GM23338 (cell line): ENCODE measurements around the gene S100A1. TPM values are rescaled to one million over a fixed set of nuclear protein-coding genes. Genes with fewer than 3 reads are reported as not detected.
"Not testable (repeated sequence)": the region's sequence is repeated elsewhere in the genome, so short reads cannot be mapped to it uniquely, and the experiment has no call there.

Experiments
- ATAC-seq: fragments of 200-7000 bp; cut with Tn5 transposase; 3 replicates; pipeline ENCODE4 v1.9.1; 2020
- DNase-seq: peaks from one replicate; pipeline ENCODE4 v3.0.0-alpha.2; 2015; ENCODE audit warnings: low spot score
- H2AFZ ChIP-seq: fragments of 200-600 bp; sonication (generic); 2 replicates; pipeline ENCODE4 v1.8.0; 2016; ENCODE audit warnings: antibody characterized with exemption, mild to moderate bottlenecking, moderate library complexity
- H3F3A ChIP-seq: fragments of 200-600 bp; sonication (generic); replicated peaks from 2 replicates; pipeline ENCODE4 v1.8.0; 2017; ENCODE audit warnings: antibody characterized with exemption, mixed run types, low read depth
- H3K27ac ChIP-seq: fragments of 200-600 bp; sonication (generic); 2 replicates; pipeline ENCODE4 v1.6.1; 2016; ENCODE audit warnings: low read depth
- H3K27me3 ChIP-seq: fragments of 200-600 bp; sonication (generic); 2 replicates; pipeline ENCODE4 v1.8.0; 2016; ENCODE audit warnings: mild to moderate bottlenecking, mixed run types, moderate library complexity; ENCODE audit not compliant: insufficient read depth
- H3K36me3 ChIP-seq: fragments of 200-600 bp; sonication (generic); 2 replicates; pipeline ENCODE4 v1.8.0; 2016; ENCODE audit warnings: mild to moderate bottlenecking; ENCODE audit not compliant: insufficient read depth
- H3K4me1 ChIP-seq: fragments of 200-600 bp; sonication (generic); 2 replicates; pipeline ENCODE4 v1.8.0; 2016; ENCODE audit warnings: mild to moderate bottlenecking, moderate library complexity; ENCODE audit not compliant: insufficient read depth
- H3K4me2 ChIP-seq: fragments of 200-600 bp; sonication (generic); 2 replicates; pipeline ENCODE4 v1.7.1; 2017; ENCODE audit warnings: mixed run types
- H3K4me3 ChIP-seq: fragments of 200-600 bp; sonication (generic); 2 replicates; pipeline ENCODE4 v1.6.1; 2016; ENCODE audit warnings: mixed run types
- H3K79me2 ChIP-seq: fragments of 200-600 bp; sonication (generic); replicated peaks from 2 replicates; pipeline ENCODE4 v1.8.0; 2017; ENCODE audit warnings: mild to moderate bottlenecking; ENCODE audit not compliant: insufficient read depth
- H3K9me2 ChIP-seq: fragments of 200-600 bp; sonication (generic); 2 replicates; pipeline ENCODE4 v1.8.0; 2017; ENCODE audit not compliant: insufficient read depth
- H4K20me1 ChIP-seq: fragments of 200-600 bp; sonication (generic); replicated peaks from 2 replicates; pipeline ENCODE4 v1.8.0; 2017; ENCODE audit warnings: mild to moderate bottlenecking; ENCODE audit not compliant: insufficient read depth
- H3K27ac Mint-ChIP-seq: 2 replicates; pipeline ENCODE4 v1.8.0; 2020; ENCODE audit warnings: inconsistent platforms, mild to moderate bottlenecking, moderate library complexity, mixed read lengths
- H3K27me3 Mint-ChIP-seq: 3 replicates; pipeline ENCODE4 v1.8.0; 2022; ENCODE audit warnings: low read depth, mild to moderate bottlenecking, moderate library complexity, mixed read lengths, inconsistent platforms; ENCODE audit not compliant: insufficient read depth, poor library complexity
- H3K36me3 Mint-ChIP-seq: 3 replicates; pipeline ENCODE4 v1.8.0; 2021; ENCODE audit warnings: low read depth, mild to moderate bottlenecking, inconsistent platforms, moderate library complexity, mixed read lengths
- H3K4me1 Mint-ChIP-seq: 3 replicates; pipeline ENCODE4 v1.8.0; 2020; ENCODE audit warnings: mild to moderate bottlenecking, inconsistent platforms, mixed read lengths
- H3K4me3 Mint-ChIP-seq: 3 replicates; pipeline ENCODE4 v1.8.0; 2021; ENCODE audit warnings: moderate library complexity, mild to moderate bottlenecking, inconsistent platforms, mixed read lengths
- H3K9me3 Mint-ChIP-seq: 3 replicates; pipeline ENCODE4 v1.8.0; 2020; ENCODE audit warnings: moderate library complexity, mild to moderate bottlenecking, inconsistent platforms, mixed read lengths
- CREB1 ChIP-seq: fragments of 250-450 bp; sonication (Bioruptor Pico); IDR thresholded peaks from 2 replicates; pipeline ENCODE4 v1.5.0; 2020; ENCODE audit warnings: low read depth, mild to moderate bottlenecking, moderate library complexity
- EZH2 ChIP-seq: fragments of 200-600 bp; sonication (generic); IDR thresholded peaks from one replicate; pipeline ENCODE4 v1.8.0; 2017; ENCODE audit warnings: antibody characterized with exemption, mild to moderate bottlenecking, low read depth; ENCODE audit not compliant: unreplicated experiment
- EZH2phosphoT487 ChIP-seq: fragments of 200-600 bp; sonication (generic); IDR thresholded peaks from one replicate; pipeline ENCODE4 v1.8.1; 2018; ENCODE audit warnings: antibody characterized with exemption; ENCODE audit not compliant: unreplicated experiment
- POLR2AphosphoS5 ChIP-seq: IDR thresholded peaks from 2 replicates; pipeline ENCODE4 v1.6.1; 2016; ENCODE audit warnings: antibody characterized with exemption, low read depth
- STAT1 ChIP-seq: IDR thresholded peaks from one replicate; pipeline ENCODE4 v1.6.1; 2016; ENCODE audit warnings: antibody characterized with exemption; ENCODE audit not compliant: unreplicated experiment
- ZNF331 ChIP-seq: fragments of 250-450 bp; sonication (Bioruptor Pico); IDR thresholded peaks from 2 replicates; pipeline ENCODE4 v1.5.0; 2020; ENCODE audit warnings: low read depth, mild to moderate bottlenecking, moderate library complexity
- polyA plus RNA-seq: library from polyadenylated mRNA; unstranded; fragments of >200 nt; fragmentation: Nextera tagmentation; extraction: Ambion mirVana; gene quantifications from 2 replicates; pipeline ENCODE4 v1.2.1, GENCODE V29; 2016
- total RNA-seq: library from RNA; depleted of rRNA; stranded (reverse); fragments of >200 nt; shearing (Covaris generic); gene quantifications from 2 replicates; pipeline ENCODE4 v1.2.3, GENCODE V29; 2014
- TF ChIP-seq, protein P1 (sequence below), 2 experiments: fragments of 200-600 bp in 1 of 2; sonication (generic) in 1 of 2; conservative IDR thresholded peaks; 2 replicates each; pipeline versions ENCODE4 v1.5.1 to v1.6.1; 2016 to 2017; ENCODE audit warnings: antibody characterized with exemption in 2 of 2, low read depth in 2 of 2, mild to moderate bottlenecking in 2 of 2, moderate library complexity in 1 of 2
- TF ChIP-seq, protein P2 (sequence below): IDR thresholded peaks from one replicate; pipeline ENCODE4 v1.6.1; 2018; ENCODE audit warnings: antibody characterized with exemption; ENCODE audit not compliant: unreplicated experiment
- TF ChIP-seq, protein P3 (sequence below): fragments of 250-450 bp; sonication (Bioruptor Pico); IDR thresholded peaks from 2 replicates; pipeline ENCODE4 v1.5.0; 2020; ENCODE audit warnings: mild to moderate bottlenecking, moderate library complexity

Gene S100A1
- total and polyA plus RNA-seq, 2 experiments from 2014 or later: 0.13 to 0.66 TPM

DNA sequence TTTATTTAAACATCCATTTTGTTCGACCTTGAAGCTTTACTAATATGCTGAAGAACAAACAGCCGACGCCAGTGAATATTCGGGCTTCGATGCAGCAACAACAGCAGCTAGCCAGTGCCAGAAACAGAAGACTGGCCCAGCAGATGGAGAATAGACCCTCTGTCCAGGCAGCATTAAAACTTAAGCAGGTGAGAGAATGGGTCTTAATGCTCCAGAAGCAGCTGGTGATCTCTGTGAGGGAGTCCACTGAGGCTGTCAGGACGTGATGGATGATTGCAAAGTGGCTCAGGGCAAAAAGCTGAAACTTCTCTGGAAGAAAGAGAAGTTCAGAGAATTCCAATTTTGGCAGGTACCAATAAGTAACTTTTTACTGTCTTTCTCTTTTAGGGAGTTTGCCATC is 10.0 kb downstream of the S100A1 start (continued):
- TF ChIP-seq, protein P1, sequence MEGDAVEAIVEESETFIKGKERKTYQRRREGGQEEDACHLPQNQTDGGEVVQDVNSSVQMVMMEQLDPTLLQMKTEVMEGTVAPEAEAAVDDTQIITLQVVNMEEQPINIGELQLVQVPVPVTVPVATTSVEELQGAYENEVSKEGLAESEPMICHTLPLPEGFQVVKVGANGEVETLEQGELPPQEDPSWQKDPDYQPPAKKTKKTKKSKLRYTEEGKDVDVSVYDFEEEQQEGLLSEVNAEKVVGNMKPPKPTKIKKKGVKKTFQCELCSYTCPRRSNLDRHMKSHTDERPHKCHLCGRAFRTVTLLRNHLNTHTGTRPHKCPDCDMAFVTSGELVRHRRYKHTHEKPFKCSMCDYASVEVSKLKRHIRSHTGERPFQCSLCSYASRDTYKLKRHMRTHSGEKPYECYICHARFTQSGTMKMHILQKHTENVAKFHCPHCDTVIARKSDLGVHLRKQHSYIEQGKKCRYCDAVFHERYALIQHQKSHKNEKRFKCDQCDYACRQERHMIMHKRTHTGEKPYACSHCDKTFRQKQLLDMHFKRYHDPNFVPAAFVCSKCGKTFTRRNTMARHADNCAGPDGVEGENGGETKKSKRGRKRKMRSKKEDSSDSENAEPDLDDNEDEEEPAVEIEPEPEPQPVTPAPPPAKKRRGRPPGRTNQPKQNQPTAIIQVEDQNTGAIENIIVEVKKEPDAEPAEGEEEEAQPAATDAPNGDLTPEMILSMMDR (conservative IDR thresholded peaks at IDR 0.05; ENCODE audit: low read depth in 2 of 2): no peak
- TF ChIP-seq STAT1: no peak
- TF ChIP-seq CREB1 (CRISPR knock-in tag): no peak
- TF ChIP-seq, protein P2, sequence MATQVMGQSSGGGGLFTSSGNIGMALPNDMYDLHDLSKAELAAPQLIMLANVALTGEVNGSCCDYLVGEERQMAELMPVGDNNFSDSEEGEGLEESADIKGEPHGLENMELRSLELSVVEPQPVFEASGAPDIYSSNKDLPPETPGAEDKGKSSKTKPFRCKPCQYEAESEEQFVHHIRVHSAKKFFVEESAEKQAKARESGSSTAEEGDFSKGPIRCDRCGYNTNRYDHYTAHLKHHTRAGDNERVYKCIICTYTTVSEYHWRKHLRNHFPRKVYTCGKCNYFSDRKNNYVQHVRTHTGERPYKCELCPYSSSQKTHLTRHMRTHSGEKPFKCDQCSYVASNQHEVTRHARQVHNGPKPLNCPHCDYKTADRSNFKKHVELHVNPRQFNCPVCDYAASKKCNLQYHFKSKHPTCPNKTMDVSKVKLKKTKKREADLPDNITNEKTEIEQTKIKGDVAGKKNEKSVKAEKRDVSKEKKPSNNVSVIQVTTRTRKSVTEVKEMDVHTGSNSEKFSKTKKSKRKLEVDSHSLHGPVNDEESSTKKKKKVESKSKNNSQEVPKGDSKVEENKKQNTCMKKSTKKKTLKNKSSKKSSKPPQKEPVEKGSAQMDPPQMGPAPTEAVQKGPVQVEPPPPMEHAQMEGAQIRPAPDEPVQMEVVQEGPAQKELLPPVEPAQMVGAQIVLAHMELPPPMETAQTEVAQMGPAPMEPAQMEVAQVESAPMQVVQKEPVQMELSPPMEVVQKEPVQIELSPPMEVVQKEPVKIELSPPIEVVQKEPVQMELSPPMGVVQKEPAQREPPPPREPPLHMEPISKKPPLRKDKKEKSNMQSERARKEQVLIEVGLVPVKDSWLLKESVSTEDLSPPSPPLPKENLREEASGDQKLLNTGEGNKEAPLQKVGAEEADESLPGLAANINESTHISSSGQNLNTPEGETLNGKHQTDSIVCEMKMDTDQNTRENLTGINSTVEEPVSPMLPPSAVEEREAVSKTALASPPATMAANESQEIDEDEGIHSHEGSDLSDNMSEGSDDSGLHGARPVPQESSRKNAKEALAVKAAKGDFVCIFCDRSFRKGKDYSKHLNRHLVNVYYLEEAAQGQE: no peak
- no peak for TF ChIP-seq EZH2phosphoT487
- no peak for TF ChIP-seq ZNF331
- TF ChIP-seq POLR2AphosphoS5: no peak

DNA sequence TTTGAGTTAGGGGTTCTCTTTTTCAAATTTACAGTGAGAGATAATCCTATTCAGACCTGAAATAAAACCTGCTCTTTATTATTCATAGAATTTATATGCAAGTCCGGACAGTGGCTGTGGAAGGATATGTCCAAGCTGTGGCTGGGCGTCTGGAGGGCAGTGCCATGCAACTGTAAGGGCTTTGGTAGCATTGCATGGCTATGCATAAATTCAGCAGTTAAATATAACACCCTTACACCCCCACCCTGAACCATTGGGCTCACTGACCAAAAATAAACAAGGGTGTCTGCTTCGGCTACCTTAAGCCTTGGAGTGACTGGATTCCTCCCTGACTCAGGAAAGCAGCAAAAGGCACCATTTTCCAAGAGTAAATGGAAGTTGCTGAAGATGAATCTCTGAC is 11.0 kb downstream of the S100A1 start:
- Mint-ChIP-seq H3K27ac (no peak overlapping the region), H3K9me3 (no peaks in the 10 kb centered on the region), H3K4me1 (peaks cover 8% of the 10 kb centered on the region), H3K36me3 (peaks cover 92% of the 10 kb centered on the region), H3K4me3 (no peak overlapping the region), H3K27me3 (peaks cover 3% of the 10 kb centered on the region)
- H3K9me2 ChIP-seq: no peaks in the 10 kb centered on the region
- no peak for ATAC-seq
- no peak overlapping the region for H3K27ac ChIP-seq
- peaks cover 46% of the 10 kb centered on the region for H4K20me1 ChIP-seq
- H2AFZ ChIP-seq: no peak overlapping the region
- H3K4me1 ChIP-seq: peaks cover 6% of the 10 kb centered on the region; the same call in 1 of the 2 replicates
- no peak overlapping the region for H3K4me2 ChIP-seq
- no peak overlapping the region for H3K4me3 ChIP-seq
- no peak for TF ChIP-seq STAT1
- no peak for TF ChIP-seq EZH2
- no peak for TF ChIP-seq POLR2AphosphoS5
- TF ChIP-seq, protein P3, sequence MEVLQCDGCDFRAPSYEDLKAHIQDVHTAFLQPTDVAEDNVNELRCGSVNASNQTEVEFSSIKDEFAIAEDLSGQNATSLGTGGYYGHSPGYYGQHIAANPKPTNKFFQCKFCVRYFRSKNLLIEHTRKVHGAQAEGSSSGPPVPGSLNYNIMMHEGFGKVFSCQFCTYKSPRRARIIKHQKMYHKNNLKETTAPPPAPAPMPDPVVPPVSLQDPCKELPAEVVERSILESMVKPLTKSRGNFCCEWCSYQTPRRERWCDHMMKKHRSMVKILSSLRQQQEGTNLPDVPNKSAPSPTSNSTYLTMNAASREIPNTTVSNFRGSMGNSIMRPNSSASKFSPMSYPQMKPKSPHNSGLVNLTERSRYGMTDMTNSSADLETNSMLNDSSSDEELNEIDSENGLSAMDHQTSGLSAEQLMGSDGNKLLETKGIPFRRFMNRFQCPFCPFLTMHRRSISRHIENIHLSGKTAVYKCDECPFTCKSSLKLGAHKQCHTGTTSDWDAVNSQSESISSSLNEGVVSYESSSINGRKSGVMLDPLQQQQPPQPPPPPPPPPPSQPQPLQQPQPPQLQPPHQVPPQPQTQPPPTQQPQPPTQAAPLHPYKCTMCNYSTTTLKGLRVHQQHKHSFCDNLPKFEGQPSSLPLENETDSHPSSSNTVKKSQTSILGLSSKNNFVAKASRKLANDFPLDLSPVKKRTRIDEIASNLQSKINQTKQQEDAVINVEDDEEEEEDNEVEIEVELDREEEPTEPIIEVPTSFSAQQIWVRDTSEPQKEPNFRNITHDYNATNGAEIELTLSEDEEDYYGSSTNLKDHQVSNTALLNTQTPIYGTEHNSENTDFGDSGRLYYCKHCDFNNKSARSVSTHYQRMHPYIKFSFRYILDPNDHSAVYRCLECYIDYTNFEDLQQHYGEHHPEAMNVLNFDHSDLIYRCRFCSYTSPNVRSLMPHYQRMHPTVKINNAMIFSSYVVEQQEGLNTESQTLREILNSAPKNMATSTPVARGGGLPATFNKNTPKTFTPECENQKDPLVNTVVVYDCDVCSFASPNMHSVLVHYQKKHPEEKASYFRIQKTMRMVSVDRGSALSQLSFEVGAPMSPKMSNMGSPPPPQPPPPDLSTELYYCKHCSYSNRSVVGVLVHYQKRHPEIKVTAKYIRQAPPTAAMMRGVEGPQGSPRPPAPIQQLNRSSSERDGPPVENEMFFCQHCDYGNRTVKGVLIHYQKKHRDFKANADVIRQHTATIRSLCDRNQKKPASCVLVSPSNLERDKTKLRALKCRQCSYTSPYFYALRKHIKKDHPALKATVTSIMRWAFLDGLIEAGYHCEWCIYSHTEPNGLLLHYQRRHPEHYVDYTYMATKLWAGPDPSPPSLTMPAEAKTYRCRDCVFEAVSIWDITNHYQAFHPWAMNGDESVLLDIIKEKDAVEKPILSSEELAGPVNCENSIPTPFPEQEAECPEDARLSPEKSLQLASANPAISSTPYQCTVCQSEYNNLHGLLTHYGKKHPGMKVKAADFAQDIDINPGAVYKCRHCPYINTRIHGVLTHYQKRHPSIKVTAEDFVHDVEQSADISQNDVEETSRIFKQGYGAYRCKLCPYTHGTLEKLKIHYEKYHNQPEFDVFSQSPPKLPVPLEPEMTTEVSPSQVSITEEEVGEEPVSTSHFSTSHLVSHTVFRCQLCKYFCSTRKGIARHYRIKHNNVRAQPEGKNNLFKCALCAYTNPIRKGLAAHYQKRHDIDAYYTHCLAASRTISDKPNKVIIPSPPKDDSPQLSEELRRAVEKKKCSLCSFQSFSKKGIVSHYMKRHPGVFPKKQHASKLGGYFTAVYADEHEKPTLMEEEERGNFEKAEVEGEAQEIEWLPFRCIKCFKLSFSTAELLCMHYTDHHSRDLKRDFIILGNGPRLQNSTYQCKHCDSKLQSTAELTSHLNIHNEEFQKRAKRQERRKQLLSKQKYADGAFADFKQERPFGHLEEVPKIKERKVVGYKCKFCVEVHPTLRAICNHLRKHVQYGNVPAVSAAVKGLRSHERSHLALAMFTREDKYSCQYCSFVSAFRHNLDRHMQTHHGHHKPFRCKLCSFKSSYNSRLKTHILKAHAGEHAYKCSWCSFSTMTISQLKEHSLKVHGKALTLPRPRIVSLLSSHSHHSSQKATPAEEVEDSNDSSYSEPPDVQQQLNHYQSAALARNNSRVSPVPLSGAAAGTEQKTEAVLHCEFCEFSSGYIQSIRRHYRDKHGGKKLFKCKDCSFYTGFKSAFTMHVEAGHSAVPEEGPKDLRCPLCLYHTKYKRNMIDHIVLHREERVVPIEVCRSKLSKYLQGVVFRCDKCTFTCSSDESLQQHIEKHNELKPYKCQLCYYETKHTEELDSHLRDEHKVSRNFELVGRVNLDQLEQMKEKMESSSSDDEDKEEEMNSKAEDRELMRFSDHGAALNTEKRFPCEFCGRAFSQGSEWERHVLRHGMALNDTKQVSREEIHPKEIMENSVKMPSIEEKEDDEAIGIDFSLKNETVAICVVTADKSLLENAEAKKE: no peak
- no peak for DNase-seq
- peaks cover 71% of the 10 kb centered on the region for H3K79me2 ChIP-seq
- no peaks in the 10 kb centered on the region for H3K27me3 ChIP-seq
- H3K36me3 ChIP-seq: peaks cover 84% of the 10 kb centered on the region
- peaks cover 38% of the 10 kb centered on the region for H3F3A ChIP-seq

DNA sequence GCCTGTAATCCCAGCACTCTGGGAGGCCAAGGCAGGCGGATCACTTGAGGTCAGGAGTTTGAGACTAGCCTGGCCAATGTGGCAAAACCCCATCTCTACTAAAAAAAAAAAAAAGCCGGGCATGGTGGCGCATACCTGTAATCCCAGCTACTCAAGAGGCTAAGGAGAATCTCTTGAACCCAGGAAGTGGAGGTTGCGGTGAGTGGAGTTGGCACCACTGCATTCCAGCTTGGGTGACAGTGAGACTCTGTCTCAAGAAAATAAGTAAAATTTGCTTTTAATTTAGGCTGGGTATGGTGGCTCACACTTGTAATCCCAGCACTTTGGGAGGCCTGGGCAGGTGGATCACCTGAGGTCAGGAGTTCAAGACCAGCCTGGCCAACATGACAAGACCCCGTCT is 12.0 kb downstream of the S100A1 start:
- not testable (repeated sequence) for H3K9me3 Mint-ChIP-seq, H3K4me1 Mint-ChIP-seq, H3K27me3 ChIP-seq, H3K4me1 ChIP-seq, ATAC-seq, H3K4me2 ChIP-seq, DNase-seq, H3K9me2 ChIP-seq, H2AFZ ChIP-seq, H3K4me3 Mint-ChIP-seq, H3K27me3 Mint-ChIP-seq, H3K4me3 ChIP-seq, H3K27ac ChIP-seq, H3K27ac Mint-ChIP-seq
- H3K36me3 ChIP-seq: peaks cover 90% of the 10 kb centered on the region
- peaks cover 62% of the 10 kb centered on the region for H3K79me2 ChIP-seq
- H4K20me1 ChIP-seq: peaks cover 52% of the 10 kb centered on the region
- peaks cover 94% of the 10 kb centered on the region for H3K36me3 Mint-ChIP-seq
- peaks cover 46% of the 10 kb centered on the region for H3F3A ChIP-seq
